ENCODE data around the gene SEC22A.

DNA sequence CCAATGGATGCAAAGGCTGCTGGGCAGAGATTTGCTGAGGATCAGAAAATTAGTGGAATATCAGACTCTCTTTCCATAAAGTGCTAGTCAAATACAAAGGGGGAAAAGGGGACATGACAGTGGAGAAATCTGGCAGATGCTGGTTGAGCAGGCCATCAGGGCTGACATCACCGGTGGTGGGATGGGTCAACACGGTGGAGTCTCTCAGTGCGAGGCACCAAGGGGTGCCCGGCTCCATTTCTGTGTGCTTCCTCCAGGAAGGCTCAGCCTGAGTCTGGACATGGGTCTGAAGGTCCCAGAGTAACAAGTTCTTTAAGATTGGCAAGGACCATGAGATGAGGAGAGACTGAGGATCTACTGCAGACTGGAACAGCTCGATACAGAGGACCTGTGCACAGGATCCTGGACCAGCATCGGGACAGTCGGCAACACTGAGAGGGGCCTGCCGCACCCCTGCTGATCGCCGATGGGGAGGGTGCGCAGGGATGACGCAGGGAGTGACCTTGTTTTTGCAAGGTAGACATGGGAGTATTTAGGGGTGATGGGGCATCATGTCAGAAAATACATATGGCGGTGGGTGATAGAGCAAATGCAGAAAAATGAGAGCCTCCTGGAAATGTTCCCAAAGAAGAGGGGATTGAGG lies 92.7 kb downstream of the SEC22A start:
- TF ChIP-seq, protein P1, sequence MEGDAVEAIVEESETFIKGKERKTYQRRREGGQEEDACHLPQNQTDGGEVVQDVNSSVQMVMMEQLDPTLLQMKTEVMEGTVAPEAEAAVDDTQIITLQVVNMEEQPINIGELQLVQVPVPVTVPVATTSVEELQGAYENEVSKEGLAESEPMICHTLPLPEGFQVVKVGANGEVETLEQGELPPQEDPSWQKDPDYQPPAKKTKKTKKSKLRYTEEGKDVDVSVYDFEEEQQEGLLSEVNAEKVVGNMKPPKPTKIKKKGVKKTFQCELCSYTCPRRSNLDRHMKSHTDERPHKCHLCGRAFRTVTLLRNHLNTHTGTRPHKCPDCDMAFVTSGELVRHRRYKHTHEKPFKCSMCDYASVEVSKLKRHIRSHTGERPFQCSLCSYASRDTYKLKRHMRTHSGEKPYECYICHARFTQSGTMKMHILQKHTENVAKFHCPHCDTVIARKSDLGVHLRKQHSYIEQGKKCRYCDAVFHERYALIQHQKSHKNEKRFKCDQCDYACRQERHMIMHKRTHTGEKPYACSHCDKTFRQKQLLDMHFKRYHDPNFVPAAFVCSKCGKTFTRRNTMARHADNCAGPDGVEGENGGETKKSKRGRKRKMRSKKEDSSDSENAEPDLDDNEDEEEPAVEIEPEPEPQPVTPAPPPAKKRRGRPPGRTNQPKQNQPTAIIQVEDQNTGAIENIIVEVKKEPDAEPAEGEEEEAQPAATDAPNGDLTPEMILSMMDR (IDR thresholded peaks at IDR 0.05): no peak
- TF ChIP-seq POLR2A (IDR thresholded peaks at IDR 0.05): no peak
- TF ChIP-seq EP300 (IDR thresholded peaks at IDR 0.05): no peak
- no peak for TF ChIP-seq POLR2AphosphoS5 (IDR thresholded peaks at IDR 0.05)
